GM12801 (cell line): Measurements from ENCODE around the gene EAF1.

Experiments
- TF ChIP-seq, protein P1 (sequence below): IDR thresholded peaks from one replicate; pipeline ENCODE4 v1.5.1; 2011; ENCODE audit warnings: control low read depth; ENCODE audit not compliant: insufficient read length; ENCODE audit errors: extremely low read depth

Gene EAF1

DNA sequence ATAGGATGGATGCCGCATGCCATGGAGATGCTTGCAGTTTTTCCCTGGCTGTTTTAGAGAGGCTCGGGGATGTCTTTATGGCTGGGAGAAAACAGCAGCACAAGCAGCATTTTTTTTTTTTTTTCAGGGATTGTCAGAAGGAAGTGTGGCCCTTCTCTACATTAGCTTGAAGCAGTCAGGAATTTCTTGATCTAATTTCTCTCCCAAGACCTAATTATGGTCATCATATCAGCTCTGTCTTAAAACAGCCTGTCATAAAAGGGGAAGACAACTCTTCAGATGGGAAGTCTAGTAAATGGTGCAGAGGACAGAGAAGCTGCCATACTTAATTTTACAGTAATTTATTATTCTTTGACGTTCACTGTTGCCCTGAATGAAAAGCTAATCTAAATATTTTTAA, 44.5 kb downstream of the EAF1 start:
- TF ChIP-seq, protein P1, sequence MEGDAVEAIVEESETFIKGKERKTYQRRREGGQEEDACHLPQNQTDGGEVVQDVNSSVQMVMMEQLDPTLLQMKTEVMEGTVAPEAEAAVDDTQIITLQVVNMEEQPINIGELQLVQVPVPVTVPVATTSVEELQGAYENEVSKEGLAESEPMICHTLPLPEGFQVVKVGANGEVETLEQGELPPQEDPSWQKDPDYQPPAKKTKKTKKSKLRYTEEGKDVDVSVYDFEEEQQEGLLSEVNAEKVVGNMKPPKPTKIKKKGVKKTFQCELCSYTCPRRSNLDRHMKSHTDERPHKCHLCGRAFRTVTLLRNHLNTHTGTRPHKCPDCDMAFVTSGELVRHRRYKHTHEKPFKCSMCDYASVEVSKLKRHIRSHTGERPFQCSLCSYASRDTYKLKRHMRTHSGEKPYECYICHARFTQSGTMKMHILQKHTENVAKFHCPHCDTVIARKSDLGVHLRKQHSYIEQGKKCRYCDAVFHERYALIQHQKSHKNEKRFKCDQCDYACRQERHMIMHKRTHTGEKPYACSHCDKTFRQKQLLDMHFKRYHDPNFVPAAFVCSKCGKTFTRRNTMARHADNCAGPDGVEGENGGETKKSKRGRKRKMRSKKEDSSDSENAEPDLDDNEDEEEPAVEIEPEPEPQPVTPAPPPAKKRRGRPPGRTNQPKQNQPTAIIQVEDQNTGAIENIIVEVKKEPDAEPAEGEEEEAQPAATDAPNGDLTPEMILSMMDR, result no peak

DNA sequence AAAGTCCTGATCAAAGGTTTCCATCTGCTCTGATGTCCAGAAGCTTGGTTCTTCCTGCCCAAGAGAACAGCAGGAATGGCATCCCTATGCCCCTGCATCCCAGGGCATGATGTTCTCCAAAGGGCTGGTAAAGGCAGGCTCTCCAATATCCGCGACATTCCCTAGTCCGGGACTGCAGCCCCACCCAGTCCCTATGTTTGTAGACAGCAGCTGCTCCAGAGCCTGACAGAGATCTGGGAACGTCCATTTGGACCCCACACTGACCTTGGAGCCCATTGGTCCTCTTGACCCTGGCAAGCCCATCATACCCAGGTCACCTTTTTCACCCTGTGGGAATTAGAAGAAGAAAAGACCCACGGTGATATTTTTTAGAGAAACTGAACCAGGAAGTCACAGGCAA, 47.8 kb downstream of the EAF1 start:
- TF ChIP-seq, protein P1, result no peak

DNA sequence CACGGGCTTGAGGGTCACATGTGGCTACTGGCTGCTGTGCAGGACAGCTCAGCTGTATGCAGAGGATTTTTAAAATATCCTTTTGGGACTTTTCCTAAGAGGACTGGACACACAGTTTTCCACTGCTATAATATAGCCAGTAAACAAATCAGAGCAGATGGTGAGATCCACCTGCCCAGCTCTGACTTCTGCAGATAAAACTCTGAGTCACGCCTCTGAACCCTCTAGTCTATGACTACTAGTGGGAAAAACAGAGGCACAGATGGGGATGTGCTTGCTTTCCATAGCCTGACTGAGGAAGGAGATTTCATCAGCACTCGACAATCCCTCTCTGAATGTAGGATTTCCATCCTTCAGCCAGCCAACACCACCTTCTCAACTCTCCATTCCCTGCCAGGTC, 49.0 kb downstream of the EAF1 start:
- TF ChIP-seq, protein P1, result no peak

DNA sequence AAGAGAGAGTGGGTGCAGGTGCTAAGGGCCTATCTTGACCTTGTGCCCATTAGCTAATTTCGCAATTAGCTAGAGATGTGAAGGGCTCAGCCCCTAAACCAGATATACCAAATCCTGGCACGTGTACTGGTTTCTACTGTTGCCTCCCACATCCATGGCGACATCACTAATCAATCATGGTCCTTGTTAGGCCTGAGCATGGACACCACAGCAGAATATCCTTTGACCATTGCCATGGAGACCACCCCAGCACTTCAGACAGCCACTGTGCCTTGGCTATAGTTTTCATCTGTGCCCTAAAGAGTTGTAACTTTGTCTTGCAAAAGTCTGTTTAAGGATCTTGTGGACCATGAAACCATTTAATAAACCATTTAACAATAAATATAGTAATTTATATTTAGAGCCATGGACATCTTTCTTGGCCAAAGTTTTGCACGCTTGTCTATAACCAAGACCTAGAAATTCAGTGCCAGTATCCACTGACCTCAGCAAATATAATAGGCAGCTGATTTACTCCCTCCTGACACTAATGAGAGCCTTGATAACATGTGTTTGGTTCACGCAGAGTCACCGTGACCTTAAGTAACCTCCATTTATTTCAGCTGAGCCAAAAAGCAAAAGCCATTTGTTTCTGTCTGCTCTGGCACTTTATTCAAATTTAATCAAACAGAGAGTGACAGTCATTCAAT, 50.7 kb downstream of the EAF1 start:
- TF ChIP-seq, protein P1, result no peak

DNA sequence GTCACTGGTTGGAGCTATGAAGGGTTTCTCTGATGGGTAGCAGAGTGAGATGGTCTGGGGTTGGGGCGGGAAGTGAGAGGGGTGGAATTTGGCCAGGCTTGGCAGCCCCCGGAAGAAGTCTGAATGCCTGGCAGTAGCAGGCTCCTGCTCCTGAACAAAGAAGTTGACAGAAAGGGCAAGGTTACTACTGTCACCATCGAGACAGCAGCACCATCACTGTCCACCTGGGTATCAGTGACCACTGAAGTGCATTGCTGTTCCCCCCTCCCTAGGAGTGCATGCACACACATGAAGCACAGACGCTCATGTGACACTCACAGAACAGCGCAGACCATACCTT, 51.2 kb downstream of the EAF1 start:
- TF ChIP-seq, protein P1, result no peak

DNA sequence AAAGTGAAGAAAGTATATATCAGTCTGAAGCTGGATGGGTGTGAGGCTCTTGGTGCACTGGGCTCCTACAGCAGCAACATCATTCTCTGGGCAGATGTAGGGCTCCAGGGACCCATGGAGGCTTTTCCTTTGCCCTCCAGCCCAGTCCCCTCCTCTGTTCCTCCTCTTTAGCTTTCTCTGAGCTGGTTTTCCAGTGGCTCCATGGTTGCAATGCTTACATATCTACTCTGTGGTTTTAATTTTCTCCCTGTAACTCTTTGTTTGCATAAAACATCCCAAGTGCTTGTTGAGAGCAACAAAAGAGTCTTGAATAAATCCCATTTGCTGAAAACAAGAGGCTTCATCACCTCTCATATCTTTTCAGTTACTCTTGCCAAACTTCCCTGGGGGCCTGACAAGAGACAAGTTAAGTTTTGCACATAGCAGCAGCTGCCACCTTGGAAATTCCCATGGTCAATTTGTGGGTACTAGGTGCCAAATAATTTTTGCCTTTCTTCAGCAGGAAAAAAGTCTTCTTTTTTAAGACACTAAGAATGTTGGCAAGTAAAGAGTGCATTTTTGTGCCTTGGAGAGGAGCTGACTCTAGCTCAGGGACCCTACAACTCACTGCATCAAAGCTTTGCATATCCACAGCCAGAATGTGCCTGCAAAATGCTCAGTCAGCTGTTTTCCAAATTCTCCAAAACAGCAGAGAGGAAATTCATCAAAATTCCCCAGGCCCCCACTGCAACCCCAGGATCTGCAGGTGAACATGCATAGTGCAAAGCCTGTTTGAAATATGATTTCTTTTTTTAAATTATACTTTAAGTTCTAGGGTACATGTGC, 52.2 kb downstream of the EAF1 start:
- TF ChIP-seq, protein P1, result no peak

DNA sequence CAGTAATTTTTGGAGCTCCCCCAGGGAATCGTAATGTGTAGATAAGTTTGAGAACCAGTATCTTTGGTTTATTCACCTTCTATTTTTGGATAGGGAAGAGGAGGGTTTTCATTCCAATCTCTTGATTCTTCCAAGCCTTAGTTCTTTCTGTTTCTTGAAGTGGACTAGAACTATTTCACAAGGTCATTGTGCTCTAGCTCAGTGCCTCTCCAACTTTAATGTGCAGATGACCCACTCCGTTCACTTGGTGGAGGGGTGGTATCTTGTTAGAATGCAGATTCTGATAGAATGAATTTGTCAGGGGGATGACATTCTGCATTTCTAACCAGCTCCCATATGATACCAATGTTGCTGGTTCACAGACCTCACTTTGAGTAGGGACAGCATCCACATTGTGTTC, 58.6 kb downstream of the EAF1 start:
- TF ChIP-seq, protein P1, result no peak
